K562 (cell line): Measurements from ENCODE around the gene CIAPIN1. TPM values are rescaled to one million over a fixed set of nuclear protein-coding genes. Genes with fewer than 3 reads are reported as not detected.
A peak's percentile ranks its signal among the peaks of the same experiment; 100 is the strongest.

ENCODE experiments used
- ATAC-seq: fragments of 200-7000 bp; cut with Tn5 transposase; 3 replicates; pipeline ENCODE4 v1.9.1; 2020; ENCODE audit warnings: moderate library complexity
- BruUV-seq: library from RNA; stranded (reverse); fragments of 400-500 nt; replicated peaks from 2 replicates; lab custom pipeline; 2021; lab: Mats Ljungman, UMichigan
- CTCF ChIA-PET: fragments of 300-600 bp; formaldehyde crosslinking; extraction: SDS; loops from one replicate; lab custom pipeline; 2021; ENCODE audit warnings: low intra/inter-chr PET ratio; lab: Yijun Ruan, JAX
- POLR2A ChIA-PET: fragments of 300-600, 350-650 bp; sonication (Branson Sonifier 250); formaldehyde crosslinking; extraction: SDS; loops from one replicate; lab custom pipeline; 2021; ENCODE audit warnings: antibody characterized with exemption, inconsistent platforms; lab: Yijun Ruan, JAX
- DNase-seq, 4 experiments: peaks; one replicate each; pipeline versions ENCODE4 v3.0.0 to v3.0.0-alpha.2; 2011 to 2018; ENCODE audit warnings: low spot score in 3 of 4, mixed read lengths in 3 of 4; ENCODE audit errors: extremely low read depth in 1 of 4
- FAIRE-seq: peaks from 2 replicates; lab custom pipeline; 2011; peaks lifted over from hg19 to GRCh38; lab: Jason Lieb, UNC
- H2AFZ ChIP-seq: 2 replicates; pipeline ENCODE4 v1.6.0; 2011; ENCODE audit warnings: low read depth, low read length, control low read depth, inconsistent platforms
- H3K27ac ChIP-seq: fragments of 200-600 bp; 3 replicates; pipeline ENCODE4 v1.8.0; 2011; ENCODE audit warnings: low read depth, mild to moderate bottlenecking, control low read depth, inconsistent platforms, low read length, moderate library complexity, mixed read lengths; ENCODE audit errors: extremely low read depth
- H3K27me3 ChIP-seq, 2 experiments: fragments of 300-600 bp in 1 of 2; 2 replicates in 1 of 2; 3 replicates in 1 of 2; pipeline versions ENCODE4 v1.6.0 to v1.8.0; 2011; ENCODE audit warnings: inconsistent platforms in 2 of 2, low read length in 2 of 2, mild to moderate bottlenecking in 1 of 2, mixed read lengths in 1 of 2, moderate library complexity in 1 of 2; ENCODE audit not compliant: control insufficient read depth in 2 of 2, insufficient read depth in 2 of 2
- H3K36me3 ChIP-seq: fragments of 300-600 bp; 3 replicates; pipeline ENCODE4 v1.8.0; 2011; ENCODE audit warnings: mild to moderate bottlenecking, low read length, inconsistent platforms; ENCODE audit not compliant: control insufficient read depth, insufficient read depth
- H3K4me1 ChIP-seq, 2 experiments: fragments of 200-600 bp in 1 of 2; replicated peaks in 1 of 2; 2 replicates in 1 of 2; 3 replicates in 1 of 2; pipeline versions ENCODE4 v1.5.1 to v1.8.0; 2011; ENCODE audit warnings: inconsistent platforms in 2 of 2, low read length in 2 of 2, mild to moderate bottlenecking in 1 of 2, mixed read lengths in 1 of 2, moderate library complexity in 1 of 2; ENCODE audit not compliant: control insufficient read depth in 2 of 2, insufficient read depth in 2 of 2
- H3K4me2 ChIP-seq: 2 replicates; pipeline ENCODE4 v1.6.1; 2011; ENCODE audit warnings: low read length, control low read depth, inconsistent platforms, mixed read lengths; ENCODE audit not compliant: insufficient read depth
- H3K4me3 ChIP-seq: fragments of 200-600 bp; sonication (generic), shearing (Covaris generic); 2 replicates; pipeline ENCODE4 v1.5.1; 2016; ENCODE audit warnings: control low read depth, inconsistent platforms
- H3K79me2 ChIP-seq: fragments of 200-600 bp; 3 replicates; pipeline ENCODE4 v1.8.0; 2011; ENCODE audit warnings: low read length, inconsistent platforms; ENCODE audit not compliant: control insufficient read depth, insufficient read depth
- H3K9ac ChIP-seq, 2 experiments: 2 replicates each; pipeline versions ENCODE4 v1.6.0 to v1.6.1; 2011; ENCODE audit warnings: low read depth in 2 of 2, low read length in 2 of 2, control low read depth in 1 of 2, inconsistent platforms in 1 of 2, mild to moderate bottlenecking in 1 of 2, mixed read lengths in 1 of 2; ENCODE audit not compliant: insufficient read depth in 1 of 2
- H3K9me1 ChIP-seq: one replicate; pipeline ENCODE4 v1.6.0; 2011; ENCODE audit warnings: inconsistent platforms, mild to moderate bottlenecking, low read length, moderate library complexity; ENCODE audit not compliant: control insufficient read depth, insufficient read depth
- H3K9me3 ChIP-seq: replicated peaks from 2 replicates; pipeline ENCODE4 v1.5.1; 2011; ENCODE audit warnings: low read depth, low read length, inconsistent platforms; ENCODE audit not compliant: control insufficient read depth, insufficient read depth
- H4K20me1 ChIP-seq: replicated peaks from 2 replicates; pipeline ENCODE4 v1.6.1; 2011; ENCODE audit warnings: low read length, inconsistent platforms, mixed read lengths; ENCODE audit not compliant: control insufficient read depth, insufficient read depth
- CAMTA2 ChIP-seq: fragments of 250-450 bp; sonication (Bioruptor Pico); conservative IDR thresholded peaks from 2 replicates; pipeline ENCODE4 v1.5.1; 2022
- ILK ChIP-seq: fragments of 450-650 bp; IDR thresholded peaks from 2 replicates; pipeline ENCODE4 v1.6.1; 2016; ENCODE audit warnings: missing genetic modification characterization, low read depth, mild to moderate bottlenecking, missing compliant biosample characterization, moderate library complexity, borderline replicate concordance
- POLR2A ChIP-seq: fragments of 450-650 bp; conservative IDR thresholded peaks from 2 replicates; pipeline ENCODE4 v1.6.1; 2016
- SIN3A ChIP-seq, 2 experiments: fragments of 150-350 bp in 1 of 2; IDR thresholded peaks; 2 replicates each; pipeline ENCODE4 v1.6.1; 2011 to 2016; ENCODE audit warnings: borderline replicate concordance in 2 of 2, low read depth in 2 of 2, low read length in 2 of 2, mild to moderate bottlenecking in 2 of 2, moderate library complexity in 2 of 2; ENCODE audit not compliant: control insufficient read depth in 1 of 2
- SUPT5H ChIP-seq: fragments of 450-650 bp; IDR thresholded peaks from 2 replicates; pipeline ENCODE4 v1.6.1; 2016
- ZBTB17 ChIP-seq: fragments of 450-650 bp; formaldehyde crosslinking; IDR thresholded peaks from 2 replicates; pipeline ENCODE4 v1.4.0; 2020; ENCODE audit warnings: mild to moderate bottlenecking
- WGBS: fragments of 100-300 bp; shearing (Covaris generic); methylation state at CpG from one replicate; pipeline ENCODE4 v1.1.6; 2016; ENCODE audit warnings: low coverage, mixed read lengths; ENCODE audit not compliant: insufficient coverage; ENCODE audit errors: missing lambda C conversion rate; 5-methylcytosine and 5-hydroxymethylcytosine counted together
- in situ Hi-C: fragments of 300-500 bp; cut with MboI; formaldehyde crosslinking; loops from 4 replicates; pipeline ENCODE4 v1.15.0; 2018; ENCODE audit warnings: inconsistent platforms, mixed read lengths
- intact Hi-C: fragments of 100-400 bp; cut with micrococcal nuclease; formaldehyde crosslinking; loops from 2 replicates; pipeline ENCODE4 v1.14.2; 2022
- polyA plus RNA-seq, 8 experiments: library from polyadenylated mRNA; depleted of rRNA in 4 of 8; stranded (reverse) in 5 of 8; unstranded in 3 of 8; fragments of >200 nt; fragmentation: Nextera tagmentation in 2 of 8; fragmentation: Illumina TruSeq in 1 of 8; extraction: Ambion mirVana in 2 of 8; extraction: Trizol in 1 of 8; gene quantifications; 2 replicates each; pipeline versions ENCODE4 v1.2.1 to v1.2.3, GENCODE V29; 2011 to 2014; ENCODE audit warnings: inconsistent platforms in 1 of 8, missing spikeins in 1 of 8
- total RNA-seq, 7 experiments: library from RNA; depleted of rRNA in 6 of 7; stranded (reverse); fragments of >200 nt in 6 of 7; fragmentation: Illumina TruSeq in 2 of 7; extraction: Trizol in 2 of 7; gene quantifications; 2 replicates each; pipeline versions ENCODE4 v1.2.1 to v1.2.3, GENCODE V29; 2011 to 2021; ENCODE audit warnings: low replicate concordance in 1 of 7
- TF ChIP-seq, protein P1 (sequence below): fragments of 450-650 bp; formaldehyde crosslinking; conservative IDR thresholded peaks from 2 replicates; pipeline ENCODE4 v1.4.0; 2022; ENCODE audit warnings: mild to moderate bottlenecking, missing genetic modification characterization

The CIAPIN1 gene
- total and polyA plus RNA-seq, 9 of the 15 experiments (the other 6 are each of a cell fraction or from before 2014, with no cell fraction given), result 71.8 to 263 (median 95.7) TPM

DNA sequence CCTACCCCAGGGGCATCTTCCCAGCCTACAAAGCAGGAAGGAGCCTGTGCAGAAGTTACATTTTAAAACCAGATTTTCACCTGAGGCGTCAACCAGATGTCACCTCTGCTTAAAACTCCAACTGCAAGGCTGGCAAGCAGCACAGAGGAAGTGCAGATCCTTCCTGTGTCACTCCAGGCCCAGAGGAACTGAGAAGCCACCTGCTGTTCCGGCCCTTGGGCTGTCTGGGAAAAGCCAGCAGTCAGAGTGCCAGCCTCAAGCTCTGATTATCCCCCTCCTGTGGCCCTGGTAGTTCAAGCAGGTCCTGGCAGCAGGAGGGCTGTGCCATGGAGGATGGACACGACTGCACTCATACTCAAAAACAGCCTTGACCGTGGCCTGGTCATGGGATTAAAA is 25.5 kb upstream of the CIAPIN1 start:
- POLR2A ChIA-PET, result interaction anchor here (0.8 to 2.7 kb wide), 3 partner anchors 8 to 11 kb away, joined by 3 to 14 read pairs (median 4); partner anchors contain the start of gene POLR2C
- no peaks in the 10 kb centered on the region for H3K9me3 ChIP-seq
- no peaks in the 10 kb centered on the region for H3K27me3 ChIP-seq
- in situ Hi-C loops, result no loop called here
- DNase-seq, result no peak
- TF ChIP-seq CAMTA2 (CRISPR knock-in tag) (no peak), POLR2A (0 out of 2 replicates have a peak, but pooled peaks have one; percentile 15)
- TF ChIP-seq, all 486 proteins: peak for 1
- CTCF ChIA-PET, result no interaction called here
- no peak overlapping the region for H3K27ac ChIP-seq
- intact Hi-C loops, result no loop called here
- H3K4me3 ChIP-seq, result no peak overlapping the region
- no peak overlapping the region for H3K4me2 ChIP-seq
- no peak for FAIRE-seq
- no TSS peak for BruUV-seq
- peaks cover 3% of the 10 kb centered on the region for H3K9me1 ChIP-seq
- ATAC-seq, result no peak
- H2AFZ ChIP-seq, result no peak overlapping the region
- H4K20me1 ChIP-seq, result 0 out of 2 replicates have a peak, but pooled peaks cover 4% of the 10 kb centered on the region
- no peaks in the 10 kb centered on the region for H3K79me2 ChIP-seq
- no peak overlapping the region for H3K9ac ChIP-seq
- WGBS, result 78% methylated on average over 4 of the region's 4 CpGs
- H3K36me3 ChIP-seq, result peaks cover 63% of the 10 kb centered on the region
- H3K4me1 ChIP-seq, result peaks cover 11 to 26% of the 10 kb centered on the region in 2 experiments

DNA sequence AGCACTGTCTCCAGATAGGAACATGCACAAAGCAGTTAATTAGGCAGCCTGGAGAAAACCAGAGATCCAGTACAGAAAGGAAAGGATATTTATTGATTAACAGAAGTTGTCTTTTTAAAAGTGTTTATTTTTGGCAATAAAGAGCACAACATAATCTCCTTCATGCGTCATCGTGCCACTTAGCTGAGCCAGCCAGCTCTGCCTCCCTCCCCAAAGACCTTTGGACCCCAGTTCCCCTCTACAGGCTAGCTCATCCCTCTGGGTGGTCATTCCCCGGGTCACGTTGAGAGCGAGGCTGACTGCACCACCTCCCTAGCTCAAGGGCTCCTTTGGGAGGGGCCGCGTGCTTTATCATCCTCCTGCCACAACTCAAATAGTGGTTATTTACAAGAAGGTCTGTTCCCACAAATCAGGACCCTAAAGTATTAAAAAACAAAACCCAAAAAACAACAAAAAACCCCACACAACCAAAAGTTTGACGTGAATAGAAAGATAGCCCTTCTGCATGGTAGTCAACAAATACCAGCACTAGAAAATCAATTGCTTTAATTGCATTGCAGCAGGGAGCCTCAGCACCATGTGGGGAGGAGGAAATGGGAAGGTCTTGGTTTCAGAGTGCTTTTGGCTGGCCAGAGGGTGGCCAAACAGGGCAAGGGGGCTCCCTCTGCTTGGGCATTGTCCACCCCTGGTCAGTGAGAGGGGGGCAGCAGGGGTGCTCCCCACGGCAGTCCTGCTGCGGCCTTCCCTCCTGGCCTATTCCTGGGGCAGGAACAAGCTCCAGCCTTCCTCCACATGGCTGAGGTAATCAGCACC is 24.9 kb upstream of the CIAPIN1 start:
- H2AFZ ChIP-seq, result no peak overlapping the region
- H4K20me1 ChIP-seq, result 0 out of 2 replicates have a peak, but pooled peaks cover 4% of the 10 kb centered on the region
- no peak overlapping the region; a peak in 1 of 4 replicates for H3K9ac ChIP-seq
- H3K4me3 ChIP-seq, result no peak overlapping the region
- DNase-seq (no peak), FAIRE-seq (no peak), ATAC-seq (no peak)
- no peaks in the 10 kb centered on the region for H3K27me3 ChIP-seq
- BruUV-seq, result no TSS peak
- no peaks in the 10 kb centered on the region for H3K79me2 ChIP-seq
- intact Hi-C loops, result no loop called here
- in situ Hi-C loops, result no loop called here
- no peak overlapping the region for H3K27ac ChIP-seq
- WGBS, result 81% methylated on average over 10 of the region's 10 CpGs
- H3K9me1 ChIP-seq, result peaks cover 3% of the 10 kb centered on the region
- H3K4me1 ChIP-seq, result peaks cover 11 to 20% of the 10 kb centered on the region in 2 experiments
- CTCF ChIA-PET, result no interaction called here
- H3K9me3 ChIP-seq, result no peaks in the 10 kb centered on the region
- no peak overlapping the region for H3K4me2 ChIP-seq
- POLR2A ChIA-PET, result interaction anchor here (0.8 to 2.7 kb wide), 4 partner anchors 9 to 170 kb away, joined by 3 to 14 read pairs (median 5); partner anchors contain the start of genes CIAPIN1, COQ9 and POLR2C
- TF ChIP-seq POLR2A, result peak; percentile 45
- TF ChIP-seq SUPT5H, result 0 out of 2 replicates have a peak, but pooled peaks have one; percentile 28
- TF ChIP-seq, protein P1, sequence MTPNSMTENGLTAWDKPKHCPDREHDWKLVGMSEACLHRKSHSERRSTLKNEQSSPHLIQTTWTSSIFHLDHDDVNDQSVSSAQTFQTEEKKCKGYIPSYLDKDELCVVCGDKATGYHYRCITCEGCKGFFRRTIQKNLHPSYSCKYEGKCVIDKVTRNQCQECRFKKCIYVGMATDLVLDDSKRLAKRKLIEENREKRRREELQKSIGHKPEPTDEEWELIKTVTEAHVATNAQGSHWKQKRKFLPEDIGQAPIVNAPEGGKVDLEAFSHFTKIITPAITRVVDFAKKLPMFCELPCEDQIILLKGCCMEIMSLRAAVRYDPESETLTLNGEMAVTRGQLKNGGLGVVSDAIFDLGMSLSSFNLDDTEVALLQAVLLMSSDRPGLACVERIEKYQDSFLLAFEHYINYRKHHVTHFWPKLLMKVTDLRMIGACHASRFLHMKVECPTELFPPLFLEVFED (CRISPR knock-in tag), result peak; percentile 37; the same call in 1 of the 2 replicates
- TF ChIP-seq ILK (tag), result no peak
- TF ChIP-seq ZBTB17 (CRISPR knock-in tag), result no peak
- 0 out of 4 replicates have a peak, but pooled peaks of 1 of the 2 experiments have one; percentile 18 for TF ChIP-seq SIN3A (IDR thresholded peaks at IDR 0.05; ENCODE audit: borderline replicate concordance in 2 of 2, control insufficient read depth in 1 of 2, low read depth in 2 of 2, low read length in 2 of 2)
- peaks cover 69% of the 10 kb centered on the region for H3K36me3 ChIP-seq
